DND-41 (cell line): ENCODE data around the gene CREB3L4.

Source experiments
- ATAC-seq: fragments of 200-7000 bp; cut with Tn5 transposase; 3 replicates; pipeline ENCODE4 v1.9.1; 2021; ENCODE audit warnings: low read depth; ENCODE audit not compliant: insufficient read depth
- DNase-seq: peaks from one replicate; pipeline ENCODE4 v3.0.0-alpha.2; 2020
- H2AFZ ChIP-seq: 2 replicates; pipeline ENCODE4 v1.6.0; 2012; ENCODE audit warnings: low read depth, low read length
- H3K27ac ChIP-seq: 2 replicates; pipeline ENCODE4 v1.5.1; 2012; ENCODE audit warnings: low read length, inconsistent platforms
- H3K27me3 ChIP-seq: fragments of 200-600 bp; sonication (generic); 2 replicates; pipeline ENCODE4 v1.6.0; 2012; ENCODE audit warnings: low read length, mild to moderate bottlenecking, inconsistent platforms; ENCODE audit not compliant: insufficient read depth, poor library complexity
- H3K36me3 ChIP-seq: 2 replicates; pipeline ENCODE4 v1.5.1; 2012; ENCODE audit warnings: low read length, inconsistent platforms; ENCODE audit not compliant: insufficient read depth
- H3K4me1 ChIP-seq: 2 replicates; pipeline ENCODE4 v1.5.1; 2012; ENCODE audit warnings: mild to moderate bottlenecking, low read length; ENCODE audit not compliant: insufficient read depth
- H3K4me2 ChIP-seq: 2 replicates; pipeline ENCODE4 v1.6.0; 2012; ENCODE audit warnings: mild to moderate bottlenecking, moderate library complexity, low read length, inconsistent platforms; ENCODE audit not compliant: insufficient read depth
- H3K4me3 ChIP-seq, 2 experiments: fragments of 200-600 bp in 1 of 2; shearing (Covaris generic) in 1 of 2; 2 replicates each; pipeline ENCODE4 v1.5.1; 2012 to 2016; ENCODE audit warnings: inconsistent platforms in 2 of 2, low read length in 2 of 2, mild to moderate bottlenecking in 2 of 2, low read depth in 1 of 2, moderate library complexity in 1 of 2
- H3K79me2 ChIP-seq: 2 replicates; pipeline ENCODE4 v1.6.0; 2012; ENCODE audit warnings: low read length, inconsistent platforms; ENCODE audit not compliant: insufficient read depth
- H3K9ac ChIP-seq: 2 replicates; pipeline ENCODE4 v1.6.0; 2012; ENCODE audit warnings: low read depth, mild to moderate bottlenecking, inconsistent platforms, low read length, moderate library complexity
- H3K9me3 ChIP-seq: 2 replicates; pipeline ENCODE4 v1.5.1; 2012; ENCODE audit warnings: low read length, moderate library complexity, mild to moderate bottlenecking, inconsistent platforms; ENCODE audit not compliant: insufficient read depth, severe bottlenecking
- H4K20me1 ChIP-seq: 2 replicates; pipeline ENCODE4 v1.6.0; 2012; ENCODE audit warnings: low read length; ENCODE audit not compliant: insufficient read depth
- CTCF ChIP-seq: IDR thresholded peaks from 2 replicates; pipeline ENCODE4 v1.5.1; 2012; ENCODE audit warnings: borderline replicate concordance, low read length, moderate library complexity, mild to moderate bottlenecking; ENCODE audit not compliant: poor library complexity, severe bottlenecking; ENCODE audit errors: extremely low read depth
- EZH2 ChIP-seq: IDR thresholded peaks from 3 replicates; pipeline ENCODE4 v1.6.1; 2012; ENCODE audit warnings: borderline replicate concordance, low read depth, mild to moderate bottlenecking, moderate library complexity, low read length, inconsistent platforms; ENCODE audit not compliant: severe bottlenecking

Gene CREB3L4

GRCh38 chr1:153973071-153973470 lies 5.4 kb downstream of the CREB3L4 start:
- TF ChIP-seq CTCF (no peak), EZH2 (no peak)
- DNase-seq = no peak
- Histone ChIP-seq H3K4me1 (peaks cover 54% of the 10 kb centered on the region), H3K9me3 (no peaks in the 10 kb centered on the region), H3K27me3 (no peaks in the 10 kb centered on the region), H3K79me2 (peaks cover 37% of the 10 kb centered on the region), H3K4me2 (no peak overlapping the region), H3K9ac (no peak overlapping the region), H3K36me3 (peaks cover 31% of the 10 kb centered on the region), H2AFZ (no peak overlapping the region), H3K4me3 (no peak overlapping the region), H3K27ac (no peak overlapping the region), H4K20me1 (0 out of 2 replicates have a peak, but pooled peaks cover 3% of the 10 kb centered on the region)
- no peak for ATAC-seq

- no peak overlapping the region for H2AFZ ChIP-seq
- H3K9me3 ChIP-seq = no peaks in the 10 kb centered on the region
- no peak overlapping the region for H3K4me2 ChIP-seq
- H3K36me3 ChIP-seq = peaks cover 31% of the 10 kb centered on the region
- H4K20me1 ChIP-seq = 0 out of 2 replicates have a peak, but pooled peaks cover 3% of the 10 kb centered on the region
- DNase-seq (no peak), ATAC-seq (no peak)
- H3K79me2 ChIP-seq = peaks cover 32% of the 10 kb centered on the region
- H3K27me3 ChIP-seq = no peaks in the 10 kb centered on the region
- no peak for TF ChIP-seq EZH2
- TF ChIP-seq CTCF = no peak
- no peak overlapping the region for H3K27ac ChIP-seq
- H3K9ac ChIP-seq = no peak overlapping the region
- peaks cover 54% of the 10 kb centered on the region for H3K4me1 ChIP-seq
- no peak overlapping the region for H3K4me3 ChIP-seq
Observed at GRCh38 chr1:153973525-153973924, 5.8 kb downstream of the CREB3L4 start.

- Histone ChIP-seq H3K4me2 (peak overlapping the region; percentile 88), H3K9ac (peak overlapping the region; percentile 84), H3K27ac (peak overlapping the region; percentile 81), H3K9me3 (no peaks in the 10 kb centered on the region), H2AFZ (peak overlapping the region; percentile 96), H3K4me3 (peak overlapping the region; percentile 53 to 86), H3K36me3 (peaks cover 31% of the 10 kb centered on the region), H3K27me3 (no peaks in the 10 kb centered on the region), H3K4me1 (peaks cover 46% of the 10 kb centered on the region), H3K79me2 (peaks cover 29% of the 10 kb centered on the region), H4K20me1 (0 out of 2 replicates have a peak, but pooled peaks cover 3% of the 10 kb centered on the region)
- ATAC-seq (no peak), DNase-seq (no peak)
- TF ChIP-seq CTCF = no peak
- no peak for TF ChIP-seq EZH2
Observed at GRCh38 chr1:153976819-153977249, 9.1 kb downstream of the CREB3L4 start.
